HL-60 (cell line): Measurements from ENCODE around the gene IKZF3.

ENCODE experiments used
- DNase-seq, 2 experiments: peaks; one replicate each; pipeline ENCODE4 v3.0.0-alpha.2; 2010 to 2020; ENCODE audit warnings: low read depth in 1 of 2, low spot score in 1 of 2
- H3K27ac ChIP-seq: fragments of 250-450 bp; sonication (Bioruptor Pico); replicated peaks from 2 replicates; pipeline ENCODE4 v1.5.1; 2020; ENCODE audit warnings: mild to moderate bottlenecking, moderate library complexity
- H3K27me3 ChIP-seq: fragments of 250-450 bp; sonication (Bioruptor Pico); 2 replicates; pipeline ENCODE4 v1.5.1; 2021; ENCODE audit warnings: mild to moderate bottlenecking, moderate library complexity; ENCODE audit not compliant: insufficient read depth, poor library complexity, severe bottlenecking
- H3K4me3 ChIP-seq: replicated peaks from 2 replicates; pipeline ENCODE4 v1.5.1; 2011; ENCODE audit warnings: mild to moderate bottlenecking, control low read depth, low read length; ENCODE audit not compliant: insufficient read depth
- GABPA ChIP-seq: IDR thresholded peaks from 2 replicates; pipeline ENCODE4 v1.6.1; 2012; ENCODE audit warnings: low read depth
- POLR2AphosphoS5 ChIP-seq: IDR thresholded peaks from 2 replicates; pipeline ENCODE4 v1.6.1; 2012; ENCODE audit warnings: low read depth
- SPI1 ChIP-seq: IDR thresholded peaks from 2 replicates; pipeline ENCODE4 v1.6.1; 2012; ENCODE audit warnings: low read depth, mild to moderate bottlenecking, borderline replicate concordance
- TF ChIP-seq, protein P1 (sequence below): IDR thresholded peaks from 2 replicates; pipeline ENCODE4 v1.6.1; 2012; ENCODE audit warnings: low read depth; ENCODE audit not compliant: insufficient replicate concordance
- TF ChIP-seq, protein P2 (sequence below): IDR thresholded peaks from one replicate; pipeline ENCODE4 v1.5.1; 2011; ENCODE audit warnings: low read length, control low read depth, inconsistent platforms; ENCODE audit not compliant: insufficient read depth

IKZF3 gene

DNA sequence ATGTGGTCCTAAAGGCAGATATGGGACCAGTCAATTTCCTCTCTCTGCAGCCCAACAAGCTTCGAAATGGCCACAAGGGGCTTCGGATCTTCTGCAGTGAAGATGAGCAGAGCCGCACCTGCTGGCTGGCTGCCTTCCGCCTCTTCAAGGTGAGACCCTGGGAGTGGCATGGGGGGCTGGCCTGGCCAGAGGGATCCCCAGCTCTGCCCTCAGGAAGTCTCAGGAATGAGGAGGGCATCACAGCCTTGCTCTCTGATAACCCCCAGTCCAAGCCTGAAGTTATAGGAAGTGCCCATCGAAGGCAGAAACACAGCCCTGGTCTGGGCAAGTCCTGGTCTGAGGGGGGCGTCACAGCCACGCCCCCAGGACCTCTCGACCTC lies 119.3 kb downstream of the IKZF3 start:
- TF ChIP-seq POLR2AphosphoS5 (no peak), GABPA (no peak), SPI1 (no peak)
- TF ChIP-seq, protein P1, sequence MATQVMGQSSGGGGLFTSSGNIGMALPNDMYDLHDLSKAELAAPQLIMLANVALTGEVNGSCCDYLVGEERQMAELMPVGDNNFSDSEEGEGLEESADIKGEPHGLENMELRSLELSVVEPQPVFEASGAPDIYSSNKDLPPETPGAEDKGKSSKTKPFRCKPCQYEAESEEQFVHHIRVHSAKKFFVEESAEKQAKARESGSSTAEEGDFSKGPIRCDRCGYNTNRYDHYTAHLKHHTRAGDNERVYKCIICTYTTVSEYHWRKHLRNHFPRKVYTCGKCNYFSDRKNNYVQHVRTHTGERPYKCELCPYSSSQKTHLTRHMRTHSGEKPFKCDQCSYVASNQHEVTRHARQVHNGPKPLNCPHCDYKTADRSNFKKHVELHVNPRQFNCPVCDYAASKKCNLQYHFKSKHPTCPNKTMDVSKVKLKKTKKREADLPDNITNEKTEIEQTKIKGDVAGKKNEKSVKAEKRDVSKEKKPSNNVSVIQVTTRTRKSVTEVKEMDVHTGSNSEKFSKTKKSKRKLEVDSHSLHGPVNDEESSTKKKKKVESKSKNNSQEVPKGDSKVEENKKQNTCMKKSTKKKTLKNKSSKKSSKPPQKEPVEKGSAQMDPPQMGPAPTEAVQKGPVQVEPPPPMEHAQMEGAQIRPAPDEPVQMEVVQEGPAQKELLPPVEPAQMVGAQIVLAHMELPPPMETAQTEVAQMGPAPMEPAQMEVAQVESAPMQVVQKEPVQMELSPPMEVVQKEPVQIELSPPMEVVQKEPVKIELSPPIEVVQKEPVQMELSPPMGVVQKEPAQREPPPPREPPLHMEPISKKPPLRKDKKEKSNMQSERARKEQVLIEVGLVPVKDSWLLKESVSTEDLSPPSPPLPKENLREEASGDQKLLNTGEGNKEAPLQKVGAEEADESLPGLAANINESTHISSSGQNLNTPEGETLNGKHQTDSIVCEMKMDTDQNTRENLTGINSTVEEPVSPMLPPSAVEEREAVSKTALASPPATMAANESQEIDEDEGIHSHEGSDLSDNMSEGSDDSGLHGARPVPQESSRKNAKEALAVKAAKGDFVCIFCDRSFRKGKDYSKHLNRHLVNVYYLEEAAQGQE = no peak
- TF ChIP-seq, protein P2, sequence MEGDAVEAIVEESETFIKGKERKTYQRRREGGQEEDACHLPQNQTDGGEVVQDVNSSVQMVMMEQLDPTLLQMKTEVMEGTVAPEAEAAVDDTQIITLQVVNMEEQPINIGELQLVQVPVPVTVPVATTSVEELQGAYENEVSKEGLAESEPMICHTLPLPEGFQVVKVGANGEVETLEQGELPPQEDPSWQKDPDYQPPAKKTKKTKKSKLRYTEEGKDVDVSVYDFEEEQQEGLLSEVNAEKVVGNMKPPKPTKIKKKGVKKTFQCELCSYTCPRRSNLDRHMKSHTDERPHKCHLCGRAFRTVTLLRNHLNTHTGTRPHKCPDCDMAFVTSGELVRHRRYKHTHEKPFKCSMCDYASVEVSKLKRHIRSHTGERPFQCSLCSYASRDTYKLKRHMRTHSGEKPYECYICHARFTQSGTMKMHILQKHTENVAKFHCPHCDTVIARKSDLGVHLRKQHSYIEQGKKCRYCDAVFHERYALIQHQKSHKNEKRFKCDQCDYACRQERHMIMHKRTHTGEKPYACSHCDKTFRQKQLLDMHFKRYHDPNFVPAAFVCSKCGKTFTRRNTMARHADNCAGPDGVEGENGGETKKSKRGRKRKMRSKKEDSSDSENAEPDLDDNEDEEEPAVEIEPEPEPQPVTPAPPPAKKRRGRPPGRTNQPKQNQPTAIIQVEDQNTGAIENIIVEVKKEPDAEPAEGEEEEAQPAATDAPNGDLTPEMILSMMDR = no peak
- DNase-seq = no peak
- Histone ChIP-seq H3K4me3 (no peak overlapping the region), H3K27me3 (peaks cover 30% of the 10 kb centered on the region), H3K27ac (no peak overlapping the region)

DNA sequence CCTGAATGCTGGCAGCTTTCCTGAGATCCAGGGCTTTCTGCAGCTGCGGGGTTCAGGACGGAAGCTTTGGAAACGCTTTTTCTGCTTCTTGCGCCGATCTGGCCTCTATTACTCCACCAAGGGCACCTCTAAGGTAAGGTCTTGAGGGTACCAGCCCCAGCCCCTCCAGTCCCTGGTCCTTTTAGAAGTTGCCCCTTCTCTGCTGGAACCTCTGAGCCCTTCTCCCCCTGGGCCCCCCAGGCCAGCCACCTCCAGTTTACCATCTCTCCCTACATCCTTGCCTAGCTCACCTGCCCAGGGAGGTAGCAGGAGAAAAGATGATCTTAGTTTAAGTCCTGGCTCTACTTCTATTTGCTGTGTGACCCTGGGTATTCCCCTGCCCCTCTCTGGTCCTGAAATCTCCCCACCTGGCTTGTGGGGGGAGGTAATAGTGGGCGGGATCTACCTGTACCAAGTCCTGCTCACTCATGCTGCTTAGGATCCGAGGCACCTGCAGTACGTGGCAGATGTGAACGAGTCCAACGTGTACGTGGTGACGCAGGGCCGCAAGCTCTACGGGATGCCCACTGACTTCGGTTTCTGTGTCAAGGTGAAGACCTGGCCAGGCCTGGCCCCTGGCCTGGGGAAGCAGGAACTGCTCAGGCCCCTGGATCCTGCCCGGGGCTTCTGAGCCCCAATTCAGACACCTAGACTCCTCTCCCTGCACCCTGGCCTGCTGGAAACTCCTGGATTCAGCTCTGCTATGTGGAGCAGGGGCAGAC lies 119.9 kb downstream of the IKZF3 start:
- Histone ChIP-seq H3K27me3 (peaks cover 36% of the 10 kb centered on the region), H3K4me3 (no peak overlapping the region), H3K27ac (no peak overlapping the region)
- DNase-seq = no peak
- TF ChIP-seq, protein P1 = no peak
- TF ChIP-seq POLR2AphosphoS5 = no peak

DNA sequence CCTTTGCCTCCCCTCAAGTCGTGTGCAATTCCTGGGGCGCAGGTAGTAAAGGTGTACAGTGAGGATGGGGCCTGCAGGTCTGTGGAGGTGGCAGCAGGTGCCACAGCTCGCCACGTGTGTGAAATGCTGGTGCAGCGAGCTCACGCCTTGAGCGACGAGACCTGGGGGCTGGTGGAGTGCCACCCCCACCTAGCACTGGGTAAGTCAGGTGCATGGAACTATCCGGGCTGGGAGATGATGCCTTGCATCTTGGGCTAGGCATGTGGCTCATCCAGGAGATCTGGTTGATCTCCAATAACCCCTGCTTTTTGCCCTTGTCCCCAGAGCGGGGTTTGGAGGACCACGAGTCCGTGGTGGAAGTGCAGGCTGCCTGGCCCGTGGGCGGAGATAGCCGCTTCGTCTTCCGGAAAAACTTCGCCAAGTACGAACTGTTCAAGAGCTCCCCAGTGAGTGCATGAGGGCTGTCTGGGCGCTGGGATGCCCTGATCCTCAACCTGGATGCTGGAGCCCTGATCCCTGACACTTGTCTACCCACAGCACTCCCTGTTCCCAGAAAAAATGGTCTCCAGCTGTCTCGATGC lies 121.2 kb downstream of the IKZF3 start:
- no peak overlapping the region for H3K27ac ChIP-seq
- no peak overlapping the region for H3K4me3 ChIP-seq
- peaks cover 45% of the 10 kb centered on the region for H3K27me3 ChIP-seq
- no peak for DNase-seq
- TF ChIP-seq, protein P2 = no peak
- TF ChIP-seq SPI1 = no peak
- TF ChIP-seq GABPA = no peak
- TF ChIP-seq, protein P1 = no peak
- TF ChIP-seq POLR2AphosphoS5 = no peak
